Activated T-helper 1 cell treated with anti-CD3 and anti-CD28 coated beads, Interleukin-2, amount 50 U/mL, for 16 hours (primary cell): ENCODE measurements around the gene KLHDC8B.
A peak's percentile ranks its signal among the peaks of the same experiment; 100 is the strongest.

Experiments
- DNase-seq, 2 donors: peaks; one replicate each; pipeline ENCODE4 v3.0.0-alpha.2; 2020; ENCODE audit warnings: low read depth in 1 of 2, low spot score in 1 of 2

Gene KLHDC8B

GRCh38 chr3:49158103-49158709, 13.2 kb upstream of the KLHDC8B start:
- DNase-seq: peak in 1 of 2 donors; percentile 18

- no peak for DNase-seq
These were observed 12.6 kb upstream of the KLHDC8B start for GRCh38 chr3:49158792-49159191.

- DNase-seq: no peak
These were observed 10.2 kb upstream of the KLHDC8B start for GRCh38 chr3:49161197-49161596.

- DNase-seq: no peak
These were observed 9.4 kb upstream of the KLHDC8B start for GRCh38 chr3:49161808-49162530.

GRCh38 chr3:49162751-49163419, 8.5 kb upstream of the KLHDC8B start:
- no peak for DNase-seq

- no peak for DNase-seq
These were observed 7.8 kb upstream of the KLHDC8B start for GRCh38 chr3:49163609-49164008.

- no peak for DNase-seq
These were observed 6.2 kb upstream of the KLHDC8B start for GRCh38 chr3:49164983-49165720.

GRCh38 chr3:49165771-49166751, 5.3 kb upstream of the KLHDC8B start, which contains the start of gene CCDC71:
Gene CCDC71, minus strand, starts transcription at chr3:49166331. Its CDS starts 2,123 bp downstream, at chr3:49164208.
- DNase-seq: peak; percentile 51 to 67

- no peak for DNase-seq
These were observed 4.4 kb upstream of the KLHDC8B start for GRCh38 chr3:49166752-49167556.

- no peak for DNase-seq
These were observed 667 bp upstream of the KLHDC8B start for GRCh38 chr3:49170744-49171118.

GRCh38 chr3:49171775-49172500, 540 bp downstream of the KLHDC8B start:
- DNase-seq: no peak

GRCh38 chr3:49172551-49173041, 1.2 kb downstream of the KLHDC8B start:
- DNase-seq: no peak

GRCh38 chr3:49173116-49173791, 1.9 kb downstream of the KLHDC8B start:
- DNase-seq: no peak

- DNase-seq: no peak
These were observed 2.4 kb downstream of the KLHDC8B start for GRCh38 chr3:49173792-49174170.

- no peak for DNase-seq
These were observed 3.1 kb downstream of the KLHDC8B start for GRCh38 chr3:49174397-49174985.

GRCh38 chr3:49175530-49175929, 4.1 kb downstream of the KLHDC8B start:
- DNase-seq: no peak

GRCh38 chr3:49177073-49177472, 5.7 kb downstream of the KLHDC8B start:
- no peak for DNase-seq

GRCh38 chr3:49180116-49180515, 8.7 kb downstream of the KLHDC8B start:
- no peak for DNase-seq
